ENCODE results near the gene SIN3A.

DNA sequence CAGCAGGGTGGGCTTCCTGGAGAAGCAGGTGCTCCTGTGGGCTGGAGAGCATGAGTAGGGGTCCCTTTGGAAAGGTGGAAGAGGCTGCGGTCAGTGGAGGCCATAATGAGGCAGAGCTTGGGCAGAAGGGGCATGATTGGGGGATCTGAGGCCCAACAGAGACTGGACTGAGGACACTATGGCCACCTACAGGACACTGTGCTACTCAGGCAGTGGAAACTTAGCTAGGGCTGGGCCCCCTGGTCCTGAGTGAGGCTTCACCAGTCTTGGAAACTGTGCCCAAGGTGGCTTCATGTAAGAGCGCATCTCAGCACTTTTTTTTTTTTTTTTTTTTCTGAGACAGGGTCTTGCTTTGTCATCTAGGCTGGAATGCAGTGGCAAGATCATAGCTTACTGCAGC is 121.9 kb downstream of the SIN3A start:
- TF ChIP-seq GATA2 (IDR thresholded peaks at IDR 0.05; ENCODE audit: low read depth, low read length), result no peak
- no peak for TF ChIP-seq GATA3 (IDR thresholded peaks at IDR 0.05; ENCODE audit: low read depth, low read length)
